Brain microvascular endothelial cell (primary cell): ENCODE measurements around the gene ALG10B.
"Not testable (repeated sequence)": the region's sequence is repeated elsewhere in the genome, so short reads cannot be mapped to it uniquely, and the experiment has no call there.

ENCODE experiments used
- DNase-seq: peaks from one replicate; pipeline ENCODE4 v3.0.0-alpha.2; 2020
- H3K27ac ChIP-seq: fragments of 250-450 bp; sonication (Bioruptor Pico); 2 replicates; pipeline ENCODE4 v1.5.1; 2020; ENCODE audit warnings: mild to moderate bottlenecking, moderate library complexity
- H3K27me3 ChIP-seq: fragments of 250-450 bp; sonication (Bioruptor Pico); replicated peaks from 2 replicates; pipeline ENCODE4 v1.5.1; 2020; ENCODE audit warnings: mild to moderate bottlenecking
- H3K36me3 ChIP-seq: fragments of 250-450 bp; sonication (Bioruptor Pico); replicated peaks from 2 replicates; pipeline ENCODE4 v1.5.1; 2020; ENCODE audit warnings: mild to moderate bottlenecking
- H3K4me3 ChIP-seq: 2 replicates; pipeline ENCODE4 v1.5.1; 2011; ENCODE audit warnings: low read depth, mild to moderate bottlenecking, control low read depth, low read length, moderate library complexity
- CTCF ChIP-seq: IDR thresholded peaks from 2 replicates; pipeline ENCODE4 v1.5.1; 2011; ENCODE audit warnings: low read depth, mild to moderate bottlenecking, moderate library complexity, low read length, control low read depth, inconsistent platforms; ENCODE audit errors: missing control alignments
- in situ Hi-C: cut with HindIII; loops from 2 replicates; pipeline ENCODE4 v1.10.0; 2017; ENCODE audit warnings: low sequenced_read_pairs, low pct_ligation_motif_present

The ALG10B gene

GRCh38 chr12:38332814-38333213 is 16.2 kb downstream of the ALG10B start:
- H3K27ac ChIP-seq = no peak overlapping the region
- in situ Hi-C loops = no loop called here

GRCh38 chr12:38342444-38342843 is 25.9 kb downstream of the ALG10B start:
- H3K27ac ChIP-seq = no peak overlapping the region
- H3K36me3 ChIP-seq = no peaks in the 10 kb centered on the region
- no peaks in the 10 kb centered on the region for H3K27me3 ChIP-seq
- DNase-seq = no peak
- no peak overlapping the region for H3K4me3 ChIP-seq
- in situ Hi-C loops = no loop called here
- TF ChIP-seq CTCF = no peak

More at GRCh38 chr12:38332814-38333213, 16.2 kb downstream of the ALG10B start:
- H3K4me3 ChIP-seq = no peak overlapping the region
- DNase-seq = no peak
- H3K27me3 ChIP-seq = no peaks in the 10 kb centered on the region
- TF ChIP-seq CTCF = no peak
- H3K36me3 ChIP-seq = no peaks in the 10 kb centered on the region

GRCh38 chr12:38343256-38343655 is 26.7 kb downstream of the ALG10B start:
- in situ Hi-C loops, H3K27me3 ChIP-seq, H3K36me3 ChIP-seq, H3K4me3 ChIP-seq, H3K27ac ChIP-seq, DNase-seq: not testable (repeated sequence)

GRCh38 chr12:38343916-38344315 is 27.3 kb downstream of the ALG10B start:
- H3K27ac ChIP-seq, H3K27me3 ChIP-seq, in situ Hi-C loops: not testable (repeated sequence)

GRCh38 chr12:38350342-38351174 is 34.0 kb downstream of the ALG10B start:
- no peak for TF ChIP-seq CTCF
- in situ Hi-C loops = no loop called here
- Histone ChIP-seq H3K36me3 (no peaks in the 10 kb centered on the region), H3K27me3 (no peaks in the 10 kb centered on the region), H3K4me3 (no peak overlapping the region), H3K27ac (no peak overlapping the region)
- DNase-seq = no peak

More at GRCh38 chr12:38343916-38344315, 27.3 kb downstream of the ALG10B start:
- H3K36me3 ChIP-seq, DNase-seq, H3K4me3 ChIP-seq: not testable (repeated sequence)

- DNase-seq, H3K4me3 ChIP-seq, H3K36me3 ChIP-seq, H3K27ac ChIP-seq, H3K27me3 ChIP-seq, in situ Hi-C loops: not testable (repeated sequence)
Observed at GRCh38 chr12:38351175-38351508, 34.6 kb downstream of the ALG10B start.

- in situ Hi-C loops = no loop called here
- Histone ChIP-seq H3K27ac (no peak overlapping the region), H3K27me3 (no peaks in the 10 kb centered on the region), H3K36me3 (no peaks in the 10 kb centered on the region), H3K4me3 (no peak overlapping the region)
- no peak for TF ChIP-seq CTCF
- no peak for DNase-seq
Observed at GRCh38 chr12:38367506-38367905, 50.9 kb downstream of the ALG10B start.
